DND-41 (cell line): ENCODE results near the gene ZDHHC12.

Experiments
- ATAC-seq: fragments of 200-7000 bp; cut with Tn5 transposase; 3 replicates; pipeline ENCODE4 v1.9.1; 2021; ENCODE audit warnings: low read depth; ENCODE audit not compliant: insufficient read depth
- DNase-seq: peaks from one replicate; pipeline ENCODE4 v3.0.0-alpha.2; 2020
- H2AFZ ChIP-seq: 2 replicates; pipeline ENCODE4 v1.6.0; 2012; ENCODE audit warnings: low read depth, low read length
- H3K27ac ChIP-seq: 2 replicates; pipeline ENCODE4 v1.5.1; 2012; ENCODE audit warnings: low read length, inconsistent platforms
- H3K27me3 ChIP-seq: fragments of 200-600 bp; sonication (generic); 2 replicates; pipeline ENCODE4 v1.6.0; 2012; ENCODE audit warnings: low read length, mild to moderate bottlenecking, inconsistent platforms; ENCODE audit not compliant: insufficient read depth, poor library complexity
- H3K36me3 ChIP-seq: 2 replicates; pipeline ENCODE4 v1.5.1; 2012; ENCODE audit warnings: low read length, inconsistent platforms; ENCODE audit not compliant: insufficient read depth
- H3K4me1 ChIP-seq: 2 replicates; pipeline ENCODE4 v1.5.1; 2012; ENCODE audit warnings: mild to moderate bottlenecking, low read length; ENCODE audit not compliant: insufficient read depth
- H3K4me2 ChIP-seq: 2 replicates; pipeline ENCODE4 v1.6.0; 2012; ENCODE audit warnings: mild to moderate bottlenecking, moderate library complexity, low read length, inconsistent platforms; ENCODE audit not compliant: insufficient read depth
- H3K4me3 ChIP-seq, 2 experiments: fragments of 200-600 bp in 1 of 2; shearing (Covaris generic) in 1 of 2; 2 replicates each; pipeline ENCODE4 v1.5.1; 2012 to 2016; ENCODE audit warnings: inconsistent platforms in 2 of 2, low read length in 2 of 2, mild to moderate bottlenecking in 2 of 2, low read depth in 1 of 2, moderate library complexity in 1 of 2
- H3K79me2 ChIP-seq: 2 replicates; pipeline ENCODE4 v1.6.0; 2012; ENCODE audit warnings: low read length, inconsistent platforms; ENCODE audit not compliant: insufficient read depth
- H3K9ac ChIP-seq: 2 replicates; pipeline ENCODE4 v1.6.0; 2012; ENCODE audit warnings: low read depth, mild to moderate bottlenecking, inconsistent platforms, low read length, moderate library complexity
- H3K9me3 ChIP-seq: 2 replicates; pipeline ENCODE4 v1.5.1; 2012; ENCODE audit warnings: low read length, moderate library complexity, mild to moderate bottlenecking, inconsistent platforms; ENCODE audit not compliant: insufficient read depth, severe bottlenecking
- H4K20me1 ChIP-seq: 2 replicates; pipeline ENCODE4 v1.6.0; 2012; ENCODE audit warnings: low read length; ENCODE audit not compliant: insufficient read depth
- EZH2 ChIP-seq: IDR thresholded peaks from 3 replicates; pipeline ENCODE4 v1.6.1; 2012; ENCODE audit warnings: borderline replicate concordance, low read depth, mild to moderate bottlenecking, moderate library complexity, low read length, inconsistent platforms; ENCODE audit not compliant: severe bottlenecking
- TF ChIP-seq, protein P1 (sequence below): IDR thresholded peaks from 2 replicates; pipeline ENCODE4 v1.5.1; 2012; ENCODE audit warnings: borderline replicate concordance, low read length, moderate library complexity, mild to moderate bottlenecking; ENCODE audit not compliant: poor library complexity, severe bottlenecking; ENCODE audit errors: extremely low read depth

Gene ZDHHC12

DNA sequence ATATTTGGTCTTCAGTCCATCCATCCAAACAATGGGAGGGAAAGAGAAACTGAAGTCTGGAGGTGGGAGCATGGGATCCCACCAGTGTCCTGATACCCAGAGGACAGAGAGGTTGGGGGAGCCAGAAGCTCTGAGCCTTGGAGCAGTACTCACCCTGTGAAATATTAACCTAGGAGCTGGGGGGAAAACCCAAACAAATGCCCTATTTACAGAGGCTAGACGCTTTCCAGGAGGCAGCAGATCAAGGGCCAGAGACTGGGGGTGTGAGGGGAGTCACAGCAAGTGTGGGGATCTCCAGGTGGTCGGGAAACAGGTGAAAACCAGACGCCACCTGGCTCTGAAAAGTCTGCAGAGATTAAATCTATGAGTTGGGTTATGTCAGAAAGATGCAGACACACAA, 41.6 kb upstream of the ZDHHC12 start:
- peaks cover 10% of the 10 kb centered on the region for H3K4me1 ChIP-seq

DNA sequence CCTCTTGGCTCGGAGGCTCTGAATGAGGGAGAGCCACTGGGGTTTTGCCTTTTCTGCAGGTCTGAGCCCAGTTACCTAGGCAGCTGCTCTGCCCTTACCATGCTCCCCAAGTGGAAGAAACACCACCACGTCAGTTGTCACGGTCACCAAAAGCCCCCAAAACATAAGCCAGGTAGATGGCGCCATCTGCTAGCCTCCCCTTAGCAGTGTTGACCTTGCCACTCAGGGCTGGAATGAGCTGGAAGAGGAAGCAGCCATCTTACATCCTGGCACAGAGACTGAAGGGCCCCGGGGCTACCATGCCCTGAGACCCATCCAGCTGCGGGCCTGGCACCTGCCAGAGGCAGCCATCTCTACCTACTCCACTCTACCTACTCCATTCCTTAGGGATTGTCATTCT, 40.4 kb upstream of the ZDHHC12 start:
- TF ChIP-seq, protein P1, sequence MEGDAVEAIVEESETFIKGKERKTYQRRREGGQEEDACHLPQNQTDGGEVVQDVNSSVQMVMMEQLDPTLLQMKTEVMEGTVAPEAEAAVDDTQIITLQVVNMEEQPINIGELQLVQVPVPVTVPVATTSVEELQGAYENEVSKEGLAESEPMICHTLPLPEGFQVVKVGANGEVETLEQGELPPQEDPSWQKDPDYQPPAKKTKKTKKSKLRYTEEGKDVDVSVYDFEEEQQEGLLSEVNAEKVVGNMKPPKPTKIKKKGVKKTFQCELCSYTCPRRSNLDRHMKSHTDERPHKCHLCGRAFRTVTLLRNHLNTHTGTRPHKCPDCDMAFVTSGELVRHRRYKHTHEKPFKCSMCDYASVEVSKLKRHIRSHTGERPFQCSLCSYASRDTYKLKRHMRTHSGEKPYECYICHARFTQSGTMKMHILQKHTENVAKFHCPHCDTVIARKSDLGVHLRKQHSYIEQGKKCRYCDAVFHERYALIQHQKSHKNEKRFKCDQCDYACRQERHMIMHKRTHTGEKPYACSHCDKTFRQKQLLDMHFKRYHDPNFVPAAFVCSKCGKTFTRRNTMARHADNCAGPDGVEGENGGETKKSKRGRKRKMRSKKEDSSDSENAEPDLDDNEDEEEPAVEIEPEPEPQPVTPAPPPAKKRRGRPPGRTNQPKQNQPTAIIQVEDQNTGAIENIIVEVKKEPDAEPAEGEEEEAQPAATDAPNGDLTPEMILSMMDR = peak; percentile 10
- no peak for TF ChIP-seq EZH2
- Histone ChIP-seq H3K27ac (no peak overlapping the region), H3K9me3 (no peaks in the 10 kb centered on the region), H3K36me3 (peaks cover 8% of the 10 kb centered on the region), H2AFZ (no peak overlapping the region), H3K27me3 (no peaks in the 10 kb centered on the region), H3K9ac (no peak overlapping the region), H3K4me1 (no peaks in the 10 kb centered on the region), H3K4me2 (no peak overlapping the region), H3K79me2 (peaks cover 15% of the 10 kb centered on the region; the same call in 1 of the 2 replicates), H4K20me1 (no peaks in the 10 kb centered on the region; the same call in 1 of the 2 replicates), H3K4me3 (no peak overlapping the region)
- ATAC-seq = no peak
- no peak for DNase-seq

More for the DNA sequence above, 41.6 kb upstream of the ZDHHC12 start:
- Histone ChIP-seq H3K27me3 (no peaks in the 10 kb centered on the region), H4K20me1 (no peaks in the 10 kb centered on the region; the same call in 1 of the 2 replicates), H3K4me3 (no peak overlapping the region), H3K36me3 (peaks cover 8% of the 10 kb centered on the region), H3K4me2 (no peak overlapping the region), H2AFZ (no peak overlapping the region), H3K9me3 (no peaks in the 10 kb centered on the region), H3K79me2 (peaks cover 25% of the 10 kb centered on the region), H3K9ac (no peak overlapping the region), H3K27ac (no peak overlapping the region)
- TF ChIP-seq EZH2 = no peak
- TF ChIP-seq, protein P1 = no peak
- ATAC-seq = no peak
- no peak for DNase-seq

DNA sequence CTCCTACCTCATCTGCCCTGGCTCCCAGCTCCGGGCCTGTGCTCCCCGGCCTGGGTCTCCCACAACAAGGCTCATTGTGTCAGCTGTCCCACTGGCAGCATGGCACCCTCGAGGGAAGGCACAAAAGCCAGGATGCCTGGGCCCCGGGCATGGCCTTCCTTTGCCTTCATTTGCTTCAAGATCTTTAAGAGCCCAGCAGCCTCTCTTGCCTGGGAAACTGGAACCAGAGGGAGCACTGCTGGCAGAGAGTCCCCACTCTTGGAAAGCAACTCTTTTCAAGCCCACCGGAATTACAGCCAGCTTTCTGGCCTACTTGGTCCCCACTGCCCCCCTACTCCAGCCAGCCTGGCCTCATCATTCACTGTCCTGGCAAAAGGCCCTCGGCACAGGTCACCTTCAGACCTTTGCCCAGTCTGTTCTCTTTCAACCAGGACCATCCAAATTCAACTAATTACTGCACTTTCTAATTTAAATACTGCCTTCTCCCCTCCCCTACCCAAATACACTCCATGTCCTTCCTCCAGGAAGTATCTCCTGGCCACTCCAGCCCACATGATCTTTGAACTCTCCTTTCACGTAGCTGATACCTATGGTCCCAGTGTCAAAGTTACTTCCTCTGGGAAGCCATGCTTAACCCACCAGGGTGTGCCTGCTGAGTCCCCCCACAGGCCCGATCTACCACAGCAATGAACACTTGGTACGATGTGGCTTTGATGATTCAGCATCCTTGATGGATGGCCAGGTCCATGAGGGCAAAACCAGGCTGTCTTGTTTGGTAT, 38.9 kb upstream of the ZDHHC12 start:
- Histone ChIP-seq H4K20me1 (no peaks in the 10 kb centered on the region; the same call in 1 of the 2 replicates), H3K79me2 (peaks cover 6% of the 10 kb centered on the region; the same call in 1 of the 2 replicates)

More for the DNA sequence above, 38.9 kb upstream of the ZDHHC12 start:
- Histone ChIP-seq H3K27ac (no peak overlapping the region), H3K9ac (no peak overlapping the region), H3K4me3 (no peak overlapping the region), H3K4me2 (no peak overlapping the region), H3K27me3 (no peaks in the 10 kb centered on the region), H3K4me1 (no peaks in the 10 kb centered on the region), H2AFZ (no peak overlapping the region), H3K36me3 (peaks cover 5% of the 10 kb centered on the region), H3K9me3 (no peaks in the 10 kb centered on the region)
- no peak for TF ChIP-seq EZH2
- TF ChIP-seq, protein P1 = no peak
- DNase-seq = no peak
- no peak for ATAC-seq
